Measurements from ENCODE around the gene EDN2.

GRCh38 chr1:41497056-41497440, 12.6 kb upstream of the EDN2 start:
- TF ChIP-seq, protein P1, sequence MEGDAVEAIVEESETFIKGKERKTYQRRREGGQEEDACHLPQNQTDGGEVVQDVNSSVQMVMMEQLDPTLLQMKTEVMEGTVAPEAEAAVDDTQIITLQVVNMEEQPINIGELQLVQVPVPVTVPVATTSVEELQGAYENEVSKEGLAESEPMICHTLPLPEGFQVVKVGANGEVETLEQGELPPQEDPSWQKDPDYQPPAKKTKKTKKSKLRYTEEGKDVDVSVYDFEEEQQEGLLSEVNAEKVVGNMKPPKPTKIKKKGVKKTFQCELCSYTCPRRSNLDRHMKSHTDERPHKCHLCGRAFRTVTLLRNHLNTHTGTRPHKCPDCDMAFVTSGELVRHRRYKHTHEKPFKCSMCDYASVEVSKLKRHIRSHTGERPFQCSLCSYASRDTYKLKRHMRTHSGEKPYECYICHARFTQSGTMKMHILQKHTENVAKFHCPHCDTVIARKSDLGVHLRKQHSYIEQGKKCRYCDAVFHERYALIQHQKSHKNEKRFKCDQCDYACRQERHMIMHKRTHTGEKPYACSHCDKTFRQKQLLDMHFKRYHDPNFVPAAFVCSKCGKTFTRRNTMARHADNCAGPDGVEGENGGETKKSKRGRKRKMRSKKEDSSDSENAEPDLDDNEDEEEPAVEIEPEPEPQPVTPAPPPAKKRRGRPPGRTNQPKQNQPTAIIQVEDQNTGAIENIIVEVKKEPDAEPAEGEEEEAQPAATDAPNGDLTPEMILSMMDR (conservative IDR thresholded peaks at IDR 0.05 in 1 of 2, IDR thresholded peaks at IDR 0.05 in 1 of 2; ENCODE audit: extremely low read depth in 1 of 2, insufficient read depth in 1 of 2, low read depth in 1 of 2, low read length in 2 of 2): no peak
- no peak for TF ChIP-seq EZH2 (IDR thresholded peaks at IDR 0.05; ENCODE audit: borderline replicate concordance, low read length)

Data from mammary epithelial cell (primary cell).